ENCODE data around the gene FLT1.

- TF ChIP-seq ZNF175 (tag by site-specific recombination; IDR thresholded peaks at IDR 0.05) (no peak), ZBTB10 (tag by site-specific recombination; IDR thresholded peaks at IDR 0.05) (no peak), ZBTB20 (tag by site-specific recombination; IDR thresholded peaks at IDR 0.05) (no peak), TCF7L2 (IDR thresholded peaks at IDR 0.05; ENCODE audit: borderline replicate concordance, low read depth, low read length) (no peak), ZNF660 (tag by site-specific recombination; IDR thresholded peaks at IDR 0.05) (no peak), ZNF140 (tag by site-specific recombination; IDR thresholded peaks at IDR 0.05) (no peak), ZNF404 (tag by site-specific recombination; IDR thresholded peaks at IDR 0.05) (no peak), ZNF248 (tag by site-specific recombination; IDR thresholded peaks at IDR 0.05) (no peak)
- TF ChIP-seq, protein P1, sequence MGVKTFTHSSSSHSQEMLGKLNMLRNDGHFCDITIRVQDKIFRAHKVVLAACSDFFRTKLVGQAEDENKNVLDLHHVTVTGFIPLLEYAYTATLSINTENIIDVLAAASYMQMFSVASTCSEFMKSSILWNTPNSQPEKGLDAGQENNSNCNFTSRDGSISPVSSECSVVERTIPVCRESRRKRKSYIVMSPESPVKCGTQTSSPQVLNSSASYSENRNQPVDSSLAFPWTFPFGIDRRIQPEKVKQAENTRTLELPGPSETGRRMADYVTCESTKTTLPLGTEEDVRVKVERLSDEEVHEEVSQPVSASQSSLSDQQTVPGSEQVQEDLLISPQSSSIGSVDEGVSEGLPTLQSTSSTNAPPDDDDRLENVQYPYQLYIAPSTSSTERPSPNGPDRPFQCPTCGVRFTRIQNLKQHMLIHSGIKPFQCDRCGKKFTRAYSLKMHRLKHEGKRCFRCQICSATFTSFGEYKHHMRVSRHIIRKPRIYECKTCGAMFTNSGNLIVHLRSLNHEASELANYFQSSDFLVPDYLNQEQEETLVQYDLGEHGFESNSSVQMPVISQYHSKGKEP (tag by site-specific recombination; IDR thresholded peaks at IDR 0.05) = no peak
- TF ChIP-seq, protein P2, sequence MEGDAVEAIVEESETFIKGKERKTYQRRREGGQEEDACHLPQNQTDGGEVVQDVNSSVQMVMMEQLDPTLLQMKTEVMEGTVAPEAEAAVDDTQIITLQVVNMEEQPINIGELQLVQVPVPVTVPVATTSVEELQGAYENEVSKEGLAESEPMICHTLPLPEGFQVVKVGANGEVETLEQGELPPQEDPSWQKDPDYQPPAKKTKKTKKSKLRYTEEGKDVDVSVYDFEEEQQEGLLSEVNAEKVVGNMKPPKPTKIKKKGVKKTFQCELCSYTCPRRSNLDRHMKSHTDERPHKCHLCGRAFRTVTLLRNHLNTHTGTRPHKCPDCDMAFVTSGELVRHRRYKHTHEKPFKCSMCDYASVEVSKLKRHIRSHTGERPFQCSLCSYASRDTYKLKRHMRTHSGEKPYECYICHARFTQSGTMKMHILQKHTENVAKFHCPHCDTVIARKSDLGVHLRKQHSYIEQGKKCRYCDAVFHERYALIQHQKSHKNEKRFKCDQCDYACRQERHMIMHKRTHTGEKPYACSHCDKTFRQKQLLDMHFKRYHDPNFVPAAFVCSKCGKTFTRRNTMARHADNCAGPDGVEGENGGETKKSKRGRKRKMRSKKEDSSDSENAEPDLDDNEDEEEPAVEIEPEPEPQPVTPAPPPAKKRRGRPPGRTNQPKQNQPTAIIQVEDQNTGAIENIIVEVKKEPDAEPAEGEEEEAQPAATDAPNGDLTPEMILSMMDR (tag by site-specific recombination; IDR thresholded peaks at IDR 0.05) = no peak
- TF ChIP-seq, protein P3, sequence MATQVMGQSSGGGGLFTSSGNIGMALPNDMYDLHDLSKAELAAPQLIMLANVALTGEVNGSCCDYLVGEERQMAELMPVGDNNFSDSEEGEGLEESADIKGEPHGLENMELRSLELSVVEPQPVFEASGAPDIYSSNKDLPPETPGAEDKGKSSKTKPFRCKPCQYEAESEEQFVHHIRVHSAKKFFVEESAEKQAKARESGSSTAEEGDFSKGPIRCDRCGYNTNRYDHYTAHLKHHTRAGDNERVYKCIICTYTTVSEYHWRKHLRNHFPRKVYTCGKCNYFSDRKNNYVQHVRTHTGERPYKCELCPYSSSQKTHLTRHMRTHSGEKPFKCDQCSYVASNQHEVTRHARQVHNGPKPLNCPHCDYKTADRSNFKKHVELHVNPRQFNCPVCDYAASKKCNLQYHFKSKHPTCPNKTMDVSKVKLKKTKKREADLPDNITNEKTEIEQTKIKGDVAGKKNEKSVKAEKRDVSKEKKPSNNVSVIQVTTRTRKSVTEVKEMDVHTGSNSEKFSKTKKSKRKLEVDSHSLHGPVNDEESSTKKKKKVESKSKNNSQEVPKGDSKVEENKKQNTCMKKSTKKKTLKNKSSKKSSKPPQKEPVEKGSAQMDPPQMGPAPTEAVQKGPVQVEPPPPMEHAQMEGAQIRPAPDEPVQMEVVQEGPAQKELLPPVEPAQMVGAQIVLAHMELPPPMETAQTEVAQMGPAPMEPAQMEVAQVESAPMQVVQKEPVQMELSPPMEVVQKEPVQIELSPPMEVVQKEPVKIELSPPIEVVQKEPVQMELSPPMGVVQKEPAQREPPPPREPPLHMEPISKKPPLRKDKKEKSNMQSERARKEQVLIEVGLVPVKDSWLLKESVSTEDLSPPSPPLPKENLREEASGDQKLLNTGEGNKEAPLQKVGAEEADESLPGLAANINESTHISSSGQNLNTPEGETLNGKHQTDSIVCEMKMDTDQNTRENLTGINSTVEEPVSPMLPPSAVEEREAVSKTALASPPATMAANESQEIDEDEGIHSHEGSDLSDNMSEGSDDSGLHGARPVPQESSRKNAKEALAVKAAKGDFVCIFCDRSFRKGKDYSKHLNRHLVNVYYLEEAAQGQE (tag by site-specific recombination; IDR thresholded peaks at IDR 0.05) = no peak
Measured at GRCh38 chr13:28477709-28477973, 17.3 kb downstream of the FLT1 start.
